Fibroblast of lung (primary cell): ENCODE results near the gene OPN4. TPM values are rescaled to one million over a fixed set of nuclear protein-coding genes. Genes with fewer than 3 reads are reported as not detected.

ENCODE experiments used
- DNase-seq, 2 donors: peaks; one replicate each; pipeline versions ENCODE4 v3.0.0 to v3.0.0-alpha.2; 2010; ENCODE audit warnings: low read depth in 2 of 2
- H2AFZ ChIP-seq: 2 replicates; pipeline ENCODE4 v1.5.1; 2012; ENCODE audit warnings: low read length, control low read depth, inconsistent platforms
- H3K27ac ChIP-seq: 2 replicates; pipeline ENCODE4 v1.5.1; 2011; ENCODE audit warnings: low read length, control low read depth; ENCODE audit not compliant: insufficient read depth
- H3K27me3 ChIP-seq: 2 replicates; pipeline ENCODE4 v1.5.1; 2011; ENCODE audit warnings: mild to moderate bottlenecking, low read length; ENCODE audit not compliant: control insufficient read depth, insufficient read depth
- H3K36me3 ChIP-seq: 2 replicates; pipeline ENCODE4 v1.5.1; 2011; ENCODE audit warnings: low read length; ENCODE audit not compliant: control insufficient read depth, insufficient read depth
- H3K4me1 ChIP-seq: 2 replicates; pipeline ENCODE4 v1.5.1; 2011; ENCODE audit warnings: low read length; ENCODE audit not compliant: control insufficient read depth, insufficient read depth; ENCODE audit errors: extremely low read depth
- H3K4me2 ChIP-seq: 2 replicates; pipeline ENCODE4 v1.5.1; 2011; ENCODE audit warnings: low read length, control low read depth; ENCODE audit not compliant: insufficient read depth; ENCODE audit errors: extremely low read depth
- H3K4me3 ChIP-seq, 4 experiments: fragments of 200-600 bp in 1 of 4; sonication (generic) in 1 of 4; replicated peaks in 1 of 4; 2 replicates each; pipeline ENCODE4 v1.5.1; 2011 to 2016; ENCODE audit warnings: low read length in 4 of 4, low read depth in 3 of 4, mild to moderate bottlenecking in 3 of 4, control low read depth in 2 of 4, inconsistent platforms in 1 of 4, mixed read lengths in 1 of 4; ENCODE audit not compliant: insufficient read depth in 1 of 4; ENCODE audit errors: control extremely low read depth in 1 of 4
- H3K79me2 ChIP-seq: 2 replicates; pipeline ENCODE4 v1.5.1; 2012; ENCODE audit warnings: mild to moderate bottlenecking, low read length, inconsistent platforms; ENCODE audit not compliant: control insufficient read depth, insufficient read depth
- H3K9ac ChIP-seq: 2 replicates; pipeline ENCODE4 v1.5.1; 2011; ENCODE audit warnings: mild to moderate bottlenecking, low read length, control low read depth; ENCODE audit not compliant: insufficient read depth
- H3K9me3 ChIP-seq: 2 replicates; pipeline ENCODE4 v1.5.1; 2012; ENCODE audit warnings: low read depth, low read length; ENCODE audit not compliant: control insufficient read depth, insufficient read depth
- H4K20me1 ChIP-seq: 2 replicates; pipeline ENCODE4 v1.5.1; 2011; ENCODE audit warnings: low read length; ENCODE audit not compliant: control insufficient read depth, insufficient read depth; ENCODE audit errors: extremely low read depth
- CTCF ChIP-seq, 2 donors: IDR thresholded peaks in 1 of 2; conservative IDR thresholded peaks in 1 of 2; 1 replicate in 1 of 2; 2 replicates in 1 of 2; pipeline ENCODE4 v1.5.1; 2011 to 2012; ENCODE audit warnings: low read length in 2 of 2, control low read depth in 1 of 2, inconsistent platforms in 1 of 2, low read depth in 1 of 2, mild to moderate bottlenecking in 1 of 2
- EZH2 ChIP-seq: IDR thresholded peaks from 2 replicates; pipeline ENCODE4 v1.5.1; 2012; ENCODE audit warnings: low read length, control low read depth, mild to moderate bottlenecking; ENCODE audit errors: missing control alignments
- polyA plus RNA-seq, 2 donors: library from polyadenylated mRNA; depleted of rRNA in 1 of 2; stranded (reverse) in 1 of 2; unstranded in 1 of 2; fragments of >200 nt; gene quantifications; 2 replicates each; pipeline ENCODE4 v1.2.1, GENCODE V29; 2011 to 2012; ENCODE audit warnings: missing spikeins in 1 of 2
- total RNA-seq: library from RNA; depleted of rRNA; stranded (reverse); fragments of >200 nt; gene quantifications from 2 replicates; pipeline ENCODE4 v1.2.1, GENCODE V29; 2014

OPN4 gene
- total and polyA plus RNA-seq, 2 donors (not counting 1 experiment from before 2014, with no cell fraction given) = not detected

GRCh38 chr10:86659721-86660453, 5.5 kb downstream of the OPN4 start:
- Histone ChIP-seq H3K4me3 (no peak overlapping the region), H4K20me1 (no peaks in the 10 kb centered on the region), H3K27ac (no peak overlapping the region), H3K4me2 (no peak overlapping the region), H3K79me2 (no peaks in the 10 kb centered on the region), H3K27me3 (no peaks in the 10 kb centered on the region), H3K9me3 (no peaks in the 10 kb centered on the region), H3K4me1 (no peaks in the 10 kb centered on the region), H2AFZ (no peak overlapping the region), H3K9ac (no peak overlapping the region), H3K36me3 (no peaks in the 10 kb centered on the region)
- DNase-seq = no peak
- no peak for TF ChIP-seq EZH2

- Histone ChIP-seq H3K27ac (no peak overlapping the region), H3K36me3 (no peaks in the 10 kb centered on the region), H3K9ac (no peak overlapping the region), H3K9me3 (no peaks in the 10 kb centered on the region), H2AFZ (no peak overlapping the region), H3K4me2 (no peak overlapping the region), H3K4me1 (no peaks in the 10 kb centered on the region), H3K79me2 (no peaks in the 10 kb centered on the region), H4K20me1 (no peaks in the 10 kb centered on the region), H3K4me3 (no peak overlapping the region), H3K27me3 (no peaks in the 10 kb centered on the region)
- DNase-seq = peak; percentile 26 to 28
- TF ChIP-seq CTCF (conservative IDR thresholded peaks at IDR 0.05 in 1 of 2, IDR thresholded peaks at IDR 0.05 in 1 of 2; ENCODE audit: low read depth in 1 of 2, low read length in 2 of 2) (no peak), EZH2 (no peak)
Observed at GRCh38 chr10:86661161-86662025, 7.0 kb downstream of the OPN4 start.

- H3K4me3 ChIP-seq = no peak overlapping the region
- DNase-seq = no peak
- TF ChIP-seq CTCF (conservative IDR thresholded peaks at IDR 0.05 in 1 of 2, IDR thresholded peaks at IDR 0.05 in 1 of 2; ENCODE audit: low read depth in 1 of 2, low read length in 2 of 2) (no peak), EZH2 (no peak)
- no peak overlapping the region for H3K27ac ChIP-seq
- no peaks in the 10 kb centered on the region for H4K20me1 ChIP-seq
- H3K27me3 ChIP-seq = no peaks in the 10 kb centered on the region
- H3K9ac ChIP-seq = no peak overlapping the region
- no peaks in the 10 kb centered on the region for H3K4me1 ChIP-seq
- H3K36me3 ChIP-seq = no peaks in the 10 kb centered on the region
- no peak overlapping the region for H3K4me2 ChIP-seq
- no peaks in the 10 kb centered on the region for H3K9me3 ChIP-seq
- no peaks in the 10 kb centered on the region for H3K79me2 ChIP-seq
- no peak overlapping the region for H2AFZ ChIP-seq
Observed at GRCh38 chr10:86662186-86663045, 8.1 kb downstream of the OPN4 start.
